SHP77 treated with DMSO at 0.1 percent for 48 hours (cell line): ENCODE measurements around the gene HDHD5.

Experiments
- DNase-seq: peaks from one replicate; lab custom pipeline; 2025; lab: John Stamatoyannopoulos, UW

The HDHD5 gene

GRCh38 chr22:17120281-17120680 lies 38.8 kb downstream of the HDHD5 start:
- DNase-seq: no peak

DNA sequence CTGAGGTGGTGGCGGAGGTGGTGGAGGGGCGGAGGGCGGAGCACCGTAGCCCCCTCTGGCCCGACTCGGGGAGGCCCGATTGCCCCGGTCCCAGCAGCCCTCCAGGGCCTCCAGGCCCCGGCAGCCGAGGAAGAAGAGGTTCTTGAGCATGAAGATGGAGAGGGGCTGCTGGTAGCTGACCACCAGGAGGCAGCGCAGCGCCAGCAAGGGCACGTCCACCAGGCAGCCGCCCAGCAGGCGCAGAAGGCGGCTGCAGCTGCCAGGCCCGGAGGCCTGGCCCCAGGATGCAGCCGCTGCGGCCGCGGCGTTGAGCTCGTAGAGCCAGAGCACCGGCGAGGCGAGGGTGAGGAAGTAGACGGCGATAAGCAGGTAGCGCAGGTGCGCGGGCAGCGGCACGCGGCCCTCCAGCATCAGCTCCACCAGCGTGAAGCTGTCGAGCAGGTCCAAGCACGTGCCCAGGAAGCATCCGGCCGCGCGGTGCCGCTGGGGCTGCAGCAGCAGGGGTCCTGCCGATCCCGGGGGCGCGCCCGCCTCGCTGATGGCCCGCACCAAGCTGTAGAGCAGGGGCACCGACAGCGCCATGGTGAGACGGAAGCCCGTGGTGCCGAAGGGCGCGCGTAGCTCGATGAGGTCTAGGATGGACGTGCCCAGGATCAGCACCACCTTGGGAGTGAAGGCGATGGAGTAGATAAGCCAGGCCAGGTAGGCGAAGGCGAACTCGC lies 39.4 kb downstream of the HDHD5 start:
- DNase-seq: no peak

GRCh38 chr22:17118342-17118741 lies 40.7 kb downstream of the HDHD5 start:
- DNase-seq: no peak

DNA sequence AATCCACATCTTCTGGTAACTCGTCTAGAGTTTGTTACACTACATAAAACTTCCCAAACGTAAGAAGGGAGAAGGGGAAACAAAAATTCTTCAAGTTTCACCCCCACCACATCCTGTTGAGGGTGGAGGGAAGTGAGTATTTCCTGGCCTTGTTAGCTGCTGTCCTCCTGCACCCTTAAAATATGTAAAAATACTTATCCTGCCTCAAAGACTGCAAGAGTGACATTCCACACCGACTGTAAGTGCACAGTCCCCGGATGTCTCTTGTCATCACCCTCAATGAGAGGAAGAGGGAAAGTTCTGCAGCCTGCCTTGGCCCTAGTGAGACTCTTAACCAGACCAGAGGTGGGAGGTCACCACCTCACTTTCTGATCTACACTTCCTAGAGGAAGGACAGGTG lies 41.2 kb downstream of the HDHD5 start:
- DNase-seq: no peak

- DNase-seq: no peak
Observed at GRCh38 chr22:17117400-17117799, 41.7 kb downstream of the HDHD5 start.

GRCh38 chr22:17116572-17117330 lies 42.3 kb downstream of the HDHD5 start:
- DNase-seq: no peak

GRCh38 chr22:17115945-17116565 lies 43.0 kb downstream of the HDHD5 start:
- DNase-seq: no peak

GRCh38 chr22:17115236-17115635 lies 43.8 kb downstream of the HDHD5 start:
- DNase-seq: no peak

DNA sequence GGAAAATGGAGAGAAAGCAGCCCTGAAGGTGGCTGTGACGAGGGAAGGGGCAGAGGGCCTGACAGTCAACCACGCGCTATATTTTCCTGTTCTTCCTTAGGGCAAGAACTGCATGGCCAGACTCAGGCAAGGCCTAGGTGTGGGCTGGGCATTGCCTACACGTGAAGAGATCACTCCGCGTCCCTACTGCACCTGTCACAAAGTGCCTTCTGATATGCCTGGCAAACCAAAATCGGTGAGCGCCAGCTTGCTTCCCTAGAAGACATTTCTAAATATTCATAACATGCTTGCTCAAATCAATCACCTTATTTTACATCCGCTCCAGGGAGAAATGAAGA lies 44.2 kb downstream of the HDHD5 start:
- DNase-seq: no peak

DNA sequence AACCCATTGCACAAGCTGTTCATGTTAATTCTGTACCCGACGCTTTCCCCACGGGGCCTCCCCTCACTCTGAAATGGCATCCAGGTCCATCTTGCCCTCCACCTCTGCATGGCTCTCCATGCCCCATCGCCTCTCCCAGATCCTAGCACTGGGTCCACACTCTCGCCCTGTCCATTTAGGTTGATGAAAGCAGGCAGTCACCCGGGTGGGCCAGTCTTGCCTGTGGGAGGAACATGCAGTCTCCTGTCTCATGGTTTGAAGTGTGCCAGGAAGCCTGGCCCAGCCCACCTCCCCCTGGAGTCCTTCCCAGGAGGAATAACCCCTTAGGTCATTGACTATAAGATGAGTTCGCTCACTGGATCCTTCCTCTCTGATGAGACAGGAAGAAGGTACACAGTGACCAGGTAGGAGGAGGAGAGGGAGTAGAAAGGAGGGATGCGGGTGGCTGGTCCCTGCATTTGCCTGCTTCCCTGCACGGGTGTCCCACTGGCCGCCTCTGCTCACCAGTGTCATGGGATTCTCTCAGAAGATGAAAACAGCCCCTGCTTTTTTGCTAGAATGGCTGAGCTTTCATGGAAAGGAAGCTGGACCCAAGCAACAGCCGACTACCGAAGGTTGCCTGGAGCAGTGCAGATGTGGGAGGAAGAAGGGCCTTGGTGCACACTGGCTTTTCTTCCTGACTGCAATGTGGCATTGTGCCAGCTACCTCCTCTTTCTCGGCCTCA lies 44.7 kb downstream of the HDHD5 start:
- no peak for DNase-seq

- DNase-seq: no peak
Observed at GRCh38 chr22:17113600-17113999, 45.5 kb downstream of the HDHD5 start.

DNA sequence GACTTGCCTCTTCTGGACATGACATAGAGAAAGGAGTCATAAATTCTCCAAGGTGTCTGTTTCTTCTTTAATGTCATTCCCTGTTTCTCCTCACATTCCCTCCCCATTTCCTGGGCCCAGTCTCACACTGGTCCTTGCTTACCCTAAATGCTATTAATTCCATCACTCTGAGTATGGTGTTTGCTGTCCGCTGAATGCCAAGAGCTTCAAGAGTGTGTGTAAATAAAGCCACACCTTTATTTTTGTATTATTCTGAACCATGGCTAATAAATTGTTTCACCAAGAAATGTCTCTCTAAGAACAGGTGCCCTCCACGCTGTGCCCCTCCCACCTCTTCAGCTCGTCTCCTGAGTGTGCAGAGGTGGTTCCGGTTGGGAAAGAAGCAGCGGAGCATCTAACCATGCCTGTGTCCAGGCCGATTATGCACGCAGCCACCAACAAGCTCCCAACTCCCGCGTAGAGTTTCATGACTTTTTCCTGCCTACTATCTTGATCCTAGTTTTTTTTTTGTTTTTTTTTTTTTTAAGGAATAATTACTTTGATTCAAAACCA lies 46.5 kb downstream of the HDHD5 start:
- no peak for DNase-seq

DNA sequence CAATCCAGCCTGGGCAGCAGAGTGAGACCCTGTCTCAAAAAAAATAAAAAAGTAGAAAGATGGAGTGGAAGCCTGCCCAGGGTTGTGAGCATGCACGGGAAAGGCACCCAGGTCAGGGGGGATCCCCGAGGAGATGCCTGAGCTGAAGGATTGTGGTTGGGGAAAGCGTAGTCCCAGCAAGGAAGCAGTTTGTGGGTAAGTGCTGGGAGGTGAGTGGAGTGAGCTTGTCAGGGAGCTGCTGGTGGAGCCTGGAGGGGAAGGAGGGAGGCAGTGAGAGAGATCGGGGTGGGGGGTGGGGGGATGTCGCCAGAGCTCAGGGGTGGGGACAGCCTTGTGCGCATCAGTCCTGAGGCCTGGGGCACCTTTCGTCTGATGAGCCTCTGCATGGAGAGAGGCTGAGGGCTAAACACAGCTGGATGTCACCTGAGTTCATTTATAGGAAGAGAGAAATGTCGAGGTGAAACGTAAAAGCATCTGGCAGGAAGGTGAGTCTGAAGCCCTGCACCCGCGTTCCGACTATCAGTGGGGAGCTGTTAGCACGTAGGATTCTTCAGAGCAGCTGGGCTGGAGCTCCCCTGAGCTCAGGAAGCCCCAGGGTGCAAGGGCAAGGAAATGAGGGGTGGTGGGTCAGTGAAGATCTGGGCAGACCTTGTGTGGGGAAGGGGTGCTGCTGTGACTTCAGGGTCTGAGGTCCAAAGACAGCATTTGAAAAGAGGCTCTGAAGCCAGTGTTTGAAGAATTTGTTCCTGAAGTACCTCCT lies 48.1 kb downstream of the HDHD5 start:
- no peak for DNase-seq

- no peak for DNase-seq
Observed at GRCh38 chr22:17109976-17110375, 49.1 kb downstream of the HDHD5 start.

- DNase-seq: no peak
Observed at GRCh38 chr22:17109113-17109865, 49.8 kb downstream of the HDHD5 start.

DNA sequence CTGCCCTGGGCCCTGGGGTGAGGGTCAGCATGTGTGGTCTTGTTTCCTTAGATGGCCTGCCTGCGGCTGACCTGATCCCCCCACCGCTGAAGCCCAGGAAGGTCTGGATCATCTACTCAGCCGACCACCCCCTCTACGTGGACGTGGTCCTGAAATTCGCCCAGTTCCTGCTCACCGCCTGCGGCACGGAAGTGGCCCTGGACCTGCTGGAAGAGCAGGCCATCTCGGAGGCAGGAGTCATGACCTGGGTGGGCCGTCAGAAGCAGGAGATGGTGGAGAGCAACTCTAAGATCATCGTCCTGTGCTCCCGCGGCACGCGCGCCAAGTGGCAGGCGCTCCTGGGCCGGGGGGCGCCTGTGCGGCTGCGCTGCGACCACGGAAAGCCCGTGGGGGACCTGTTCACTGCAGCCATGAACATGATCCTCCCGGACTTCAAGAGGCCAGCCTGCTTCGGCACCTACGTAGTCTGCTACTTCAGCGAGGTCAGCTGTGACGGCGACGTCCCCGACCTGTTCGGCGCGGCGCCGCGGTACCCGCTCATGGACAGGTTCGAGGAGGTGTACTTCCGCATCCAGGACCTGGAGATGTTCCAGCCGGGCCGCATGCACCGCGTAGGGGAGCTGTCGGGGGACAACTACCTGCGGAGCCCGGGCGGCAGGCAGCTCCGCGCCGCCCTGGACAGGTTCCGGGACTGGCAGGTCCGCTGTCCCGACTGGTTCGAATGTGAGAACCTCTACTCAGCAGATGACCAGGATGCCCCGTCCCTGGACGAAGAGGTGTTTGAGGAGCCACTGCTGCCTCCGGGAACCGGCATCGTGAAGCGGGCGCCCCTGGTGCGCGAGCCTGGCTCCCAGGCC lies 50.6 kb downstream of the HDHD5 start:
- DNase-seq: no peak

- DNase-seq: no peak
Observed at GRCh38 chr22:17107547-17107810, 51.6 kb downstream of the HDHD5 start.

DNA sequence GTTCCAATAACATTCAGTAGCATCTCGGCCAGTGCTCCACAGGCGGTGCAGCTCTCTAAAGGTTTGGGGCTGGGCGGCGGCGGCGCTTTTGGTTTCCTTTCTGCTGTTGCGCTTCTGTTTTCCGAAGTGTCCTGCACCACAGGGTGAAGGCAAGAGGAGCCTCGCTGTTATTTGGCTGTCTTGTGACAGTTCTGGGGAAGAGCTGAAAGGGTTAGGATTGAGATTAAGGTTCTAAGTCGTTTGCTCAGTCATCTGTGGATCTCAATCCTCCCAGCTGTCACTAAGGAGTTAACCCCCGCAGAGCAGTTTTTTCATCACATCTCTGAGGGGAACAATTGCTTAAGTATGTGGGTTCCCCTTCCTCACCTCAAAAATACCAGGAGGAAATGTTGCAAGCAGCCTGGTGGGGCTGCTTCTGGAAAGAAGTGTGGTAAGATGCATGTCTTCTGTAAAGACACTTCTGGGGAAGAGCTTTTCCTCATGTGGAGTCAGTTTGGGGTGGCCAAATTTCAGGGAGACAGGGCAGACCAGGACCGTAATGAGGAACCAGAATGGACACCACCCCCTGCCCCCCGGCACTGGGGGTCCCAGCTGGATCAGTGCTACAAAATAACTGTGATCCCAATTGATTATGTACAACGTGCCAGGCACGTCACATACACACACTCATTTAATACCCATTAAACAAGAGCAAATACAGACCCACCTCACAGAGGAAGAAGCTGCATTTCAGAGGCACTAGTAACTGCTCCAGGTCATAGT lies 52.1 kb downstream of the HDHD5 start:
- no peak for DNase-seq

DNA sequence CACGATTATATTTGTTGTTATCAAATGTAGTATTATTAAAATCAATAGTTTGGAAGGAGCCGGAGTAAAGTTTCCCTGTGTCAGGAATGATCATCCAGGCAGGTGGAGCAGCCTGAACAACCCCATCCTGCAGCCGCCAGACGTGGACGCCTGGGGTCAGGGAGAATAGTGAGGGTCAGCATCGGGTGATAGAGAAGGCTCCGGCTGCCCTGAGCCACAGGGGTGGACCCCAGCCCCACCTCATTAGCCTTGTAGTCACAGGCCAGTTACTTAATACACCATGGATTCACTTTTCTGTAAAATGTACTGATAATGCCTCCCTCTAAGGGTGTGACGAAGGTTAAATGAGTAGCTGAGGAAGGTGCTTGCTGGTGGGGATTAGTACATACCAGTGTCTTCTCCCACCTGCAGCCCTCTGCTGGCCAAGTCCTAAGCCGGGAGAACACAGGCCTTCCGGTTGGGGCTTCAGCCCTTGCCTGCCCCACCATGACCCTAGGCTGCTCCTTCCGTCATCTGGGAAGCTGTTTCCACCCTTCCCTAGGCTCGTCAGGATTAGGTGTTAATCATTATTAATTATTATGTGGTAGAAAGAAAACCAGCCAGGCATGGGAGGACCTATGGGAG lies 52.8 kb downstream of the HDHD5 start:
- DNase-seq: no peak
